22Rv1 (cell line): Measurements from ENCODE around the gene BASP1.

Experiments
- CTCF ChIP-seq: fragments of 450-650 bp; IDR thresholded peaks from 2 replicates; pipeline ENCODE4 v1.5.1; 2017; ENCODE audit warnings: mild to moderate bottlenecking
- ZFX ChIP-seq: fragments of 450-650 bp; IDR thresholded peaks from 2 replicates; pipeline ENCODE4 v1.6.1; 2017; ENCODE audit warnings: antibody characterized with exemption, borderline replicate concordance

DNA sequence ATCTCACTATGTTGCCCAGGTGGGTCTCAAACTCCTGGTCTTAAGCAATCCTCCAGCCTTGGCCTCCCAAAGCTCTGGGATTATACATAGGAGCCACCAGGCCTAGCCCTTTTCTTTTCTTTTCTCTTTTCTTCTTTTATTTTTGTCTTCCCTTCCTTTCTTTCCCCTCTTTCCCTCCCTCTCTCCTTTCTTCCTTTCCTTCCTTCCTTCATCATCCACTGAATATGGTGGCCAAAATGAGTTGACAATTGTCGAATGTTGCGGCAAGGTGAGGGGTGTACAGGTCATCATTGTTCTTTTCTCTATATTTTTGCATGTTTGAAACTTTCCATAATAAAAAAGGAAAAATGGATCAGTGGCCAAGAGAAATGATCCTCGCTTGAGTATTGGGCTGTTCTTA, 32.1 kb upstream of the BASP1 start:
- TF ChIP-seq CTCF (no peak), ZFX (no peak)
